Measurements from ENCODE around the gene FOXL3.

DNA sequence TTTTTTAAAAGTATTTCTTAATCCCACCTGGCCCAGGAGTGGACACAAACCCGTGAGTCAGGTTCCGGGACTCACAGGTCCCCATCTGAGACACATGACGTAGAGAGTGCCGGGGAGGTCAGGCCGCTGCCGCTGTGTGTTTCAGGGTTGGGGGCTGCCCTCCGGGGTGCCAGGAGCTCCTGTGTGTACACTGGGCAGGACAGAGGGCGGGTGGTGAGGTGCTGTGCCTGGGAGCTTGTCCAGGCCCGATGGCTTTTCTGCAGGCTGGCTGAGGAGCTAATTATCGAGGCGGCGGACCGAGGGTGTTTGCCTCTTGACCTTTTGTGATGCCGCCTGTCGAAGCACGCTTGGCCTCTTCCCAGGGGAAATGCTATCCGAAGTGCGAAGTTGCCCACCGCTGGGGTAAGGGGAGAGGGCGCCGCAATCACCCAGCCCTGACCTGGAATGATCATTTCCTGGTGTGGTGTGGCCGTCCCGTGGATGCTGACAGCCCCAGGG lies 42.1 kb downstream of the FOXL3 start:
- TF ChIP-seq, protein P1, sequence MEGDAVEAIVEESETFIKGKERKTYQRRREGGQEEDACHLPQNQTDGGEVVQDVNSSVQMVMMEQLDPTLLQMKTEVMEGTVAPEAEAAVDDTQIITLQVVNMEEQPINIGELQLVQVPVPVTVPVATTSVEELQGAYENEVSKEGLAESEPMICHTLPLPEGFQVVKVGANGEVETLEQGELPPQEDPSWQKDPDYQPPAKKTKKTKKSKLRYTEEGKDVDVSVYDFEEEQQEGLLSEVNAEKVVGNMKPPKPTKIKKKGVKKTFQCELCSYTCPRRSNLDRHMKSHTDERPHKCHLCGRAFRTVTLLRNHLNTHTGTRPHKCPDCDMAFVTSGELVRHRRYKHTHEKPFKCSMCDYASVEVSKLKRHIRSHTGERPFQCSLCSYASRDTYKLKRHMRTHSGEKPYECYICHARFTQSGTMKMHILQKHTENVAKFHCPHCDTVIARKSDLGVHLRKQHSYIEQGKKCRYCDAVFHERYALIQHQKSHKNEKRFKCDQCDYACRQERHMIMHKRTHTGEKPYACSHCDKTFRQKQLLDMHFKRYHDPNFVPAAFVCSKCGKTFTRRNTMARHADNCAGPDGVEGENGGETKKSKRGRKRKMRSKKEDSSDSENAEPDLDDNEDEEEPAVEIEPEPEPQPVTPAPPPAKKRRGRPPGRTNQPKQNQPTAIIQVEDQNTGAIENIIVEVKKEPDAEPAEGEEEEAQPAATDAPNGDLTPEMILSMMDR (conservative IDR thresholded peaks at IDR 0.05): no peak
- TF ChIP-seq EZH2 (IDR thresholded peaks at IDR 0.05; ENCODE audit: low read depth): no peak

Data from PC-9 (cell line).